GM10847 (cell line): ENCODE measurements around the gene THBS2.

Experiments used
- POLR2A ChIP-seq: IDR thresholded peaks from 2 replicates; pipeline ENCODE4 v1.6.1; 2011; ENCODE audit not compliant: insufficient read length; ENCODE audit errors: extremely low read depth

THBS2 gene

GRCh38 chr6:169253337-169254238 lies at the start of gene THBS2:
Gene THBS2 (minus strand): TSS chr6:169253846. CDS start chr6:169250784, 3,062 bp downstream.
- TF ChIP-seq POLR2A, result no peak

- no peak for TF ChIP-seq POLR2A
Measured at GRCh38 chr6:169302716-169303115, 49.1 kb upstream of the THBS2 start.

GRCh38 chr6:169302255-169302654 lies 48.6 kb upstream of the THBS2 start:
- no peak for TF ChIP-seq POLR2A

- no peak for TF ChIP-seq POLR2A
Measured at GRCh38 chr6:169300916-169301315, 47.3 kb upstream of the THBS2 start.

GRCh38 chr6:169296622-169297021 lies 43.0 kb upstream of the THBS2 start:
- TF ChIP-seq POLR2A, result no peak

GRCh38 chr6:169296170-169296569 lies 42.5 kb upstream of the THBS2 start:
- TF ChIP-seq POLR2A, result no peak

- no peak for TF ChIP-seq POLR2A
Measured at GRCh38 chr6:169293196-169293595, 39.5 kb upstream of the THBS2 start.

- TF ChIP-seq POLR2A, result no peak
Measured at GRCh38 chr6:169292338-169293124, 38.9 kb upstream of the THBS2 start.

- no peak for TF ChIP-seq POLR2A
Measured at GRCh38 chr6:169291646-169292337, 38.1 kb upstream of the THBS2 start.

- TF ChIP-seq POLR2A, result no peak
Measured at GRCh38 chr6:169291148-169291547, 37.5 kb upstream of the THBS2 start.

- no peak for TF ChIP-seq POLR2A
Measured at GRCh38 chr6:169289619-169290339, 36.1 kb upstream of the THBS2 start.

GRCh38 chr6:169289257-169289618 lies 35.6 kb upstream of the THBS2 start:
- no peak for TF ChIP-seq POLR2A

GRCh38 chr6:169288591-169288990 lies 34.9 kb upstream of the THBS2 start:
- no peak for TF ChIP-seq POLR2A

- no peak for TF ChIP-seq POLR2A
Measured at GRCh38 chr6:169287675-169288074, 34.0 kb upstream of the THBS2 start.

- no peak for TF ChIP-seq POLR2A
Measured at GRCh38 chr6:169286961-169287360, 33.3 kb upstream of the THBS2 start.
